GM12873 (cell line): ENCODE results near the gene C2orf78.

ENCODE experiments used
- TF ChIP-seq, protein P1 (sequence below): IDR thresholded peaks from 2 replicates; pipeline ENCODE4 v1.5.1; 2012; ENCODE audit warnings: low read depth, mild to moderate bottlenecking, moderate library complexity, low read length, control low read depth; ENCODE audit not compliant: insufficient read depth; ENCODE audit errors: missing control alignments

Gene C2orf78

DNA sequence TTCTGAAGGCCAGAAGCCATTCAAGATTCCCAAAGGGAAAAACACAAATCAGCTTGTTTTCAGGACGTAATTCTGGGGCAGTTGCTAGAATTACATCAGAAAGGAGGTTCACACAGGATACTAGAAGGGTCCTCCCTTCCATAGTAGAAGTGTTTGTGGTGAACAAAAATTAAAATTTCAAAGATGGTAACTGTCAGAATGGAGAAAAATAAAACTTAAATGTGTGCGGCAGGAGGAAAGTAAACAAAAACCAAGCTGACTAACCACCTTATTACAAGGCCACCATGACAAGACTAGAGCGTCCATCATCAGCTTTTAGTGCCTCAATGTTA is 37.1 kb upstream of the C2orf78 start:
- TF ChIP-seq, protein P1, sequence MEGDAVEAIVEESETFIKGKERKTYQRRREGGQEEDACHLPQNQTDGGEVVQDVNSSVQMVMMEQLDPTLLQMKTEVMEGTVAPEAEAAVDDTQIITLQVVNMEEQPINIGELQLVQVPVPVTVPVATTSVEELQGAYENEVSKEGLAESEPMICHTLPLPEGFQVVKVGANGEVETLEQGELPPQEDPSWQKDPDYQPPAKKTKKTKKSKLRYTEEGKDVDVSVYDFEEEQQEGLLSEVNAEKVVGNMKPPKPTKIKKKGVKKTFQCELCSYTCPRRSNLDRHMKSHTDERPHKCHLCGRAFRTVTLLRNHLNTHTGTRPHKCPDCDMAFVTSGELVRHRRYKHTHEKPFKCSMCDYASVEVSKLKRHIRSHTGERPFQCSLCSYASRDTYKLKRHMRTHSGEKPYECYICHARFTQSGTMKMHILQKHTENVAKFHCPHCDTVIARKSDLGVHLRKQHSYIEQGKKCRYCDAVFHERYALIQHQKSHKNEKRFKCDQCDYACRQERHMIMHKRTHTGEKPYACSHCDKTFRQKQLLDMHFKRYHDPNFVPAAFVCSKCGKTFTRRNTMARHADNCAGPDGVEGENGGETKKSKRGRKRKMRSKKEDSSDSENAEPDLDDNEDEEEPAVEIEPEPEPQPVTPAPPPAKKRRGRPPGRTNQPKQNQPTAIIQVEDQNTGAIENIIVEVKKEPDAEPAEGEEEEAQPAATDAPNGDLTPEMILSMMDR: no peak

DNA sequence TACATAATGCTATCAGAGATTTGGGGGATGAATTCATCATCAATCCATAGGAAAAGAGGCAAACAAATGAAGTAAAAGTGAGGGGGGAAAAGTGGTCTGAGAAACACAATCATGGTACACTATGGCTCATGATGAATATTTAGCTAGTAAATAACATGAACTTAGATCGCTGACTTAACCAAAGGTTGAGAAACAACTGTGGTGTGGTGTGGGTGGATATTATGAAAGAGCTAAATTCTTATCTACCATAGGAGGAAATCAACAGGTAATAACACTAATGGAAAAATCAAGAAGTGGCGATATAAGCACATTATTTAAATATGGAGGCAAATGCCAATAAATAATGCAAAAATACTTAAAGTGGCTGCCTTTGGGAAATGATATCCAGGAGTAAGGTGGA is 34.7 kb upstream of the C2orf78 start:
- TF ChIP-seq, protein P1: no peak

- TF ChIP-seq, protein P1: no peak
Measured at GRCh38 chr2:73759285-73759764, 24.7 kb upstream of the C2orf78 start.

- TF ChIP-seq, protein P1: no peak
Measured at GRCh38 chr2:73759904-73760303, 24.1 kb upstream of the C2orf78 start.

DNA sequence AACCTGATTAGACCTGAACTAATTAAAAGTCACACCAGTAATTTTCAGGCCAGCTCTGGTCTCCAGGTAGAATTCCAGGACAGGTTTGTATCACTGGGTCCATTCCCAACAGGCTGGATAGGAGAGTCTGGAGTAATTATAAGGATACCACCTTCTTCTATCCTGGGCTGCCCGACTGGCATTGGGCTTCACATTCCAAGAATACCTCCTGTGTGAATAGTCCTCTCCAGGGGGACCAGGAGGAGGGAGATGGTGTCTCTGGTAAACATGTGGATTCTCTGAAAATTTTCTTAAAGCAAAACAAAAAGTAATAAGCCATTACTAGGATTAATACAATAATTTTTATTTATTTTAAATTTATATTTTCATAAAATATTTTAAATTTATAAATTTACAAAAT is 21.4 kb upstream of the C2orf78 start:
- TF ChIP-seq, protein P1: no peak

GRCh38 chr2:73764945-73765344 is 19.0 kb upstream of the C2orf78 start:
- TF ChIP-seq, protein P1: no peak

GRCh38 chr2:73766349-73766748 is 17.6 kb upstream of the C2orf78 start:
- TF ChIP-seq, protein P1: no peak
